Psoas muscle (tissue), 8 donors: Measurements from ENCODE around the gene CDK19. TPM values are rescaled to one million over a fixed set of nuclear protein-coding genes. Genes with fewer than 3 reads are reported as not detected.

Experiments used
- ATAC-seq, 4 donors: fragments of 200-7000 bp; cut with Tn5 transposase; one replicate each; pipeline ENCODE4 v1.9.1; 2020; ENCODE audit warnings: moderate library complexity in 3 of 4, mild to moderate bottlenecking in 2 of 4
- DNase-seq, 2 donors: peaks; one replicate each; pipeline ENCODE4 v3.0.0-alpha.2; 2020
- H3K27ac ChIP-seq: fragments of 200-600 bp; one replicate; pipeline ENCODE4 v1.8.0; 2022
- H3K27me3 ChIP-seq, 3 donors: fragments of 200-600 bp in 1 of 3; one replicate each; pipeline versions ENCODE4 v1.6.1 to v1.8.0; 2013 to 2022; ENCODE audit warnings: low read length in 2 of 3, mild to moderate bottlenecking in 2 of 3, moderate library complexity in 1 of 3; ENCODE audit not compliant: insufficient read depth in 3 of 3
- H3K36me3 ChIP-seq, 2 donors: fragments of 200-600 bp in 1 of 2; one replicate each; pipeline versions ENCODE4 v1.6.1 to v1.8.0; 2013 to 2022; ENCODE audit warnings: low read depth in 1 of 2, mild to moderate bottlenecking in 1 of 2, moderate library complexity in 1 of 2; ENCODE audit not compliant: insufficient read depth in 1 of 2
- H3K4me1 ChIP-seq: fragments of 200-600 bp; one replicate; pipeline ENCODE4 v1.8.0; 2022
- H3K4me3 ChIP-seq: fragments of 200-600 bp; one replicate; pipeline ENCODE4 v1.8.0; 2022; ENCODE audit warnings: mild to moderate bottlenecking
- H3K9me3 ChIP-seq: fragments of 200-600 bp; one replicate; pipeline ENCODE4 v1.8.0; 2022
- WGBS, 3 donors: extraction: QIAGEN DNeasy Blood & Tissue Kit; methylation state at CpG; one replicate each; pipeline versions ENCODE4 v1.1.6 to v1.1.7; 2013; 5-methylcytosine and 5-hydroxymethylcytosine counted together
- intact Hi-C, 2 donors: fragments of 100-400 bp; cut with DNase I; formaldehyde crosslinking; loops; one replicate each; pipeline versions ENCODE4 v1.11.0 to v1.14.2; 2022
- polyA plus RNA-seq, 3 donors: library from polyadenylated mRNA; stranded (reverse); fragments of 200-250 nt; gene quantifications; one replicate each; pipeline ENCODE4 v1.2.3, GENCODE V29; 2013
- total RNA-seq, 4 donors: library from RNA; stranded (reverse); fragmentation: NEBNext Ultra II Directional in 2 of 4; extraction: Animal tissue kit (Norgen Biotek cat#: 25700) in 2 of 4; gene quantifications; one replicate each; pipeline versions ENCODE4 v1.2.1 to v1.2.4, GENCODE V29; 2021 to 2023
- TF ChIP-seq, protein P1 (sequence below): fragments of 200-600 bp; IDR thresholded peaks from one replicate; pipeline ENCODE4 v1.8.0; 2022; ENCODE audit warnings: antibody characterized with exemption
- donor health status: healthy with polysubstance abuse.
- donor health status: DM: no; HTN: no; CAD: no; lungs with moderate emphysema.
- donor health status: Bipolar disorder and iron deficiency.
- donor health status: healthy.
- donor health status: DM: yes; HTN: yes; CAD: no.
- donor health status: DM: no; HTN: no; CAD: no.
- donor health status: DM: no; HTN: no; CAD: no.
- donor health status: DM: yes; HTN: yes; CAD: no.

Gene CDK19
- total and polyA plus RNA-seq, 7 donors, result 2.2 to 11.6 (median 5.5) TPM

GRCh38 chr6:110699780-110700179 is 115.5 kb downstream of the CDK19 start:
- 87 to 89% (median 88%) methylated on average over 3 of the region's 3 CpGs for WGBS, 3 donors
- Histone ChIP-seq H3K4me3 (no peak overlapping the region), H3K9me3 (peaks cover 7% of the 10 kb centered on the region), H3K4me1 (no peaks in the 10 kb centered on the region), H3K27ac (no peak overlapping the region), H3K27me3 (no peaks in the 10 kb centered on the region), H3K36me3 (no peaks in the 10 kb centered on the region)
- DNase-seq (no peak), ATAC-seq (no peak)
- TF ChIP-seq, protein P1, sequence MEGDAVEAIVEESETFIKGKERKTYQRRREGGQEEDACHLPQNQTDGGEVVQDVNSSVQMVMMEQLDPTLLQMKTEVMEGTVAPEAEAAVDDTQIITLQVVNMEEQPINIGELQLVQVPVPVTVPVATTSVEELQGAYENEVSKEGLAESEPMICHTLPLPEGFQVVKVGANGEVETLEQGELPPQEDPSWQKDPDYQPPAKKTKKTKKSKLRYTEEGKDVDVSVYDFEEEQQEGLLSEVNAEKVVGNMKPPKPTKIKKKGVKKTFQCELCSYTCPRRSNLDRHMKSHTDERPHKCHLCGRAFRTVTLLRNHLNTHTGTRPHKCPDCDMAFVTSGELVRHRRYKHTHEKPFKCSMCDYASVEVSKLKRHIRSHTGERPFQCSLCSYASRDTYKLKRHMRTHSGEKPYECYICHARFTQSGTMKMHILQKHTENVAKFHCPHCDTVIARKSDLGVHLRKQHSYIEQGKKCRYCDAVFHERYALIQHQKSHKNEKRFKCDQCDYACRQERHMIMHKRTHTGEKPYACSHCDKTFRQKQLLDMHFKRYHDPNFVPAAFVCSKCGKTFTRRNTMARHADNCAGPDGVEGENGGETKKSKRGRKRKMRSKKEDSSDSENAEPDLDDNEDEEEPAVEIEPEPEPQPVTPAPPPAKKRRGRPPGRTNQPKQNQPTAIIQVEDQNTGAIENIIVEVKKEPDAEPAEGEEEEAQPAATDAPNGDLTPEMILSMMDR, result no peak
- intact Hi-C loops, result no loop called here

GRCh38 chr6:110693994-110694393 is 121.3 kb downstream of the CDK19 start:
- H3K27ac ChIP-seq, result no peak overlapping the region
- TF ChIP-seq, protein P1, result no peak
- ATAC-seq (no peak), DNase-seq (no peak)
- no peaks in the 10 kb centered on the region for H3K27me3 ChIP-seq
- peaks cover 7% of the 10 kb centered on the region for H3K9me3 ChIP-seq
- H3K4me3 ChIP-seq, result no peak overlapping the region
- intact Hi-C loops, result no loop called here
- no peaks in the 10 kb centered on the region for H3K36me3 ChIP-seq
- no peaks in the 10 kb centered on the region for H3K4me1 ChIP-seq

DNA sequence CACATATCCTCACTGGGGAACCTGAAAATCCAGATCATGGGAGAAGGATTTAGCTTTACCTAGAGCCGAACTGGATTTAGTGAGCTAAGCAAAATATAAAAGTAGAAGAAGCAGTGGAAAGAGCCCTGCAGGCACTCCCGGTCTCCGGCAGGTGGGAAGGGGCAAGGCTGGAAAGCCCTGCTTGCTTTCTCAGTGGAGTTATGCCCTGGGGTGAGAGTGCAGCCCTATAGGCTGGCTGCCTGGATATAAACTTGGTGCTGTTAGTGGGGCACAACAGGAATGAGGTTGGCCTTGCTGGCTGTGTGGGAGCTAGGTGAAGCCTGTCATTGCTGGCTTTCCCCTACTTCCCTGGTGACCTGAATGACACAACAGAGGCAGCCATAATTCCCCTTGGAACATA is 122.0 kb downstream of the CDK19 start:
- intact Hi-C loops, result no loop called here

DNA sequence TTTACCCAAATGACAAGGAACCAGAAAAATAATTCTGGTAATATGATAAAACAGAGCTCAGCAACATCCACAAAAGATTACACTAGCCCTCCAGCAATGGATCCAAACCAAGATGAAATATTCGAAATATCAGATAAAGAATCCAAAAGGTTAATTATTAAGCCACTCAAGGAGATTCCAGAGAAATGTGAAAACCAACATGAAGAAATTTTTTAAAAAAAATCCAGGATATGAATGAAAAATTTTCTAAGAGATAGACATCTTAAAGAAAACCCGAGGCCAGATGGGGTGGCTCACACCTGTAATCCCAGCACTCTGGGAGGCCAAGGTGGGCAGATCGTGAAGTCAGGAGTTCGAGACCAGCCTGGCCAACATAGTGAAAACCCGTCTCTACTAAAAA is 124.4 kb downstream of the CDK19 start:
- TF ChIP-seq, protein P1, result no peak
- no peak overlapping the region for H3K27ac ChIP-seq
- H3K4me1 ChIP-seq, result no peaks in the 10 kb centered on the region
- intact Hi-C loops, result no loop called here
- DNase-seq (no peak), ATAC-seq (no peak)
- no peaks in the 10 kb centered on the region for H3K27me3 ChIP-seq
- H3K9me3 ChIP-seq, result no peaks in the 10 kb centered on the region
- no peaks in the 10 kb centered on the region for H3K36me3 ChIP-seq
- WGBS, 3 donors, result 85 to 97% (median 96%) methylated on average over 5 of the region's 5 CpGs
- no peak overlapping the region for H3K4me3 ChIP-seq

More for the DNA sequence above, 122.0 kb downstream of the CDK19 start:
- no peak for DNase-seq
- TF ChIP-seq, protein P1, result no peak
- peaks cover 7% of the 10 kb centered on the region for H3K9me3 ChIP-seq
- no peak overlapping the region for H3K27ac ChIP-seq
- no peak for ATAC-seq
- no peaks in the 10 kb centered on the region for H3K36me3 ChIP-seq
- H3K27me3 ChIP-seq, result no peaks in the 10 kb centered on the region
- no peak overlapping the region for H3K4me3 ChIP-seq
- no peaks in the 10 kb centered on the region for H3K4me1 ChIP-seq
- WGBS, 3 donors, result 97 to 99% (median 98%) methylated on average over 3 of the region's 3 CpGs

DNA sequence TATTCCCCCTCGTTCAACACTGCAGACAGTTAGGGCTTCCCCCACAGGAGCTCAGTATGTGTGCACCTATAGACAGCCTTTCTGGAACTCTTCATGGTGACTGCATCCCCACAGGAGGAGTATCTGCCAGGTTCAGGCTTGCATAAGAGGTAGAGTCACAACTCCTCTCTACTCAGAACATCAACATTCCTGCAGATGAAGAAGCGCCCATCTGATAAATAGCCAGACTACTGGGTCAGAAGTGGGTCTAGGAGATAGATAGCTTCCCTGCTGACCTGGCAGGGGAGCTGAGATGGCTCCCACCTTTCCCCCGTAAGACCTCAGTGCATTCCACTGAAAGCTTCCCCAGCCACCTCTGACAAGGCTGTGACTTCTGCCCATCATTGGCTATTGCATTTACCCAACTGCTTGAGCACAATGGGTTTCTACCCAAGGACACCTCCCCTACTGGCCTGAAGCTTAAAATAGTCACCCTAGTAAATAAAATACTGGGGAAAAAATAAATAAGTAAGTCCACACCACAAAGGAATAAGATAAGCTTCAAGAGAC is 125.1 kb downstream of the CDK19 start:
- no peaks in the 10 kb centered on the region for H3K4me1 ChIP-seq
- no peaks in the 10 kb centered on the region for H3K27me3 ChIP-seq
- TF ChIP-seq, protein P1, result no peak
- ATAC-seq (no peak), DNase-seq (no peak)
- no peaks in the 10 kb centered on the region for H3K36me3 ChIP-seq
- H3K9me3 ChIP-seq, result no peaks in the 10 kb centered on the region
- intact Hi-C loops, result no loop called here
- H3K4me3 ChIP-seq, result no peak overlapping the region
- H3K27ac ChIP-seq, result no peak overlapping the region
- WGBS, 3 donors, result 88 to 98% (median 88%) methylated on average over 3 of the region's 3 CpGs
